Measurements from ENCODE around the gene LRBA. TPM values are rescaled to one million over a fixed set of nuclear protein-coding genes. Genes with fewer than 3 reads are reported as not detected.

LRBA gene
- total and polyA plus RNA-seq, 2 donors (not counting 1 experiment from before 2014, with no cell fraction given), result 16.4 to 36.7 TPM

GRCh38 chr4:150461957-150462356 is 553.1 kb downstream of the LRBA start:
- no peak for DNase-seq (ENCODE audit: low read depth in 2 of 2)
- no peaks in the 10 kb centered on the region for H3K9me3 ChIP-seq (ENCODE audit: control insufficient read depth, insufficient read depth, low read depth, low read length)
- H4K20me1 ChIP-seq (ENCODE audit: control insufficient read depth, extremely low read depth, insufficient read depth, low read length), result no peaks in the 10 kb centered on the region
- TF ChIP-seq CTCF (conservative IDR thresholded peaks at IDR 0.05 in 1 of 2, IDR thresholded peaks at IDR 0.05 in 1 of 2; ENCODE audit: low read depth in 1 of 2, low read length in 2 of 2) (no peak), EZH2 (IDR thresholded peaks at IDR 0.05; ENCODE audit: low read length, missing control alignments) (no peak)
- H3K4me1 ChIP-seq (ENCODE audit: control insufficient read depth, extremely low read depth, insufficient read depth, low read length), result no peaks in the 10 kb centered on the region
- H3K4me2 ChIP-seq (ENCODE audit: extremely low read depth, insufficient read depth, low read length), result no peak overlapping the region
- H3K79me2 ChIP-seq (ENCODE audit: control insufficient read depth, insufficient read depth, low read length), result no peaks in the 10 kb centered on the region
- H3K9ac ChIP-seq (ENCODE audit: insufficient read depth, low read length), result no peak overlapping the region
- H3K27ac ChIP-seq (ENCODE audit: insufficient read depth, low read length), result no peak overlapping the region
- no peaks in the 10 kb centered on the region for H3K27me3 ChIP-seq (ENCODE audit: control insufficient read depth, insufficient read depth, low read length)
- no peak overlapping the region for H3K4me3 ChIP-seq (replicated peaks in 1 of 4; ENCODE audit: control extremely low read depth in 1 of 4, insufficient read depth in 1 of 4, low read depth in 3 of 4, low read length in 4 of 4)
- H3K36me3 ChIP-seq (ENCODE audit: control insufficient read depth, insufficient read depth, low read length), result no peaks in the 10 kb centered on the region
- no peak overlapping the region for H2AFZ ChIP-seq (ENCODE audit: low read length)

- no peaks in the 10 kb centered on the region for H3K27me3 ChIP-seq (ENCODE audit: control insufficient read depth, insufficient read depth, low read length)
- peak in 1 of 2 donors; percentile 9 for DNase-seq (ENCODE audit: low read depth in 2 of 2)
Measured at GRCh38 chr4:150457802-150458201, 557.3 kb downstream of the LRBA start.

GRCh38 chr4:150451883-150452282 is 563.2 kb downstream of the LRBA start:
- no peak for DNase-seq (ENCODE audit: low read depth in 2 of 2)
- Histone ChIP-seq H3K4me3 (replicated peaks in 1 of 4; ENCODE audit: control extremely low read depth in 1 of 4, insufficient read depth in 1 of 4, low read depth in 3 of 4, low read length in 4 of 4) (no peak overlapping the region), H4K20me1 (ENCODE audit: control insufficient read depth, extremely low read depth, insufficient read depth, low read length) (no peaks in the 10 kb centered on the region), H3K79me2 (ENCODE audit: control insufficient read depth, insufficient read depth, low read length) (no peaks in the 10 kb centered on the region), H3K36me3 (ENCODE audit: control insufficient read depth, insufficient read depth, low read length) (no peaks in the 10 kb centered on the region), H2AFZ (ENCODE audit: low read length) (no peak overlapping the region), H3K4me2 (ENCODE audit: extremely low read depth, insufficient read depth, low read length) (no peak overlapping the region), H3K4me1 (ENCODE audit: control insufficient read depth, extremely low read depth, insufficient read depth, low read length) (no peaks in the 10 kb centered on the region), H3K27ac (ENCODE audit: insufficient read depth, low read length) (no peak overlapping the region), H3K9me3 (ENCODE audit: control insufficient read depth, insufficient read depth, low read depth, low read length) (no peaks in the 10 kb centered on the region), H3K9ac (ENCODE audit: insufficient read depth, low read length) (no peak overlapping the region), H3K27me3 (ENCODE audit: control insufficient read depth, insufficient read depth, low read length) (no peaks in the 10 kb centered on the region)
- TF ChIP-seq CTCF (conservative IDR thresholded peaks at IDR 0.05 in 1 of 2, IDR thresholded peaks at IDR 0.05 in 1 of 2; ENCODE audit: low read depth in 1 of 2, low read length in 2 of 2), result no peak
- TF ChIP-seq EZH2 (IDR thresholded peaks at IDR 0.05; ENCODE audit: low read length, missing control alignments), result no peak

More at GRCh38 chr4:150457802-150458201, 557.3 kb downstream of the LRBA start:
- H3K79me2 ChIP-seq (ENCODE audit: control insufficient read depth, insufficient read depth, low read length), result no peaks in the 10 kb centered on the region
- H3K9me3 ChIP-seq (ENCODE audit: control insufficient read depth, insufficient read depth, low read depth, low read length), result no peaks in the 10 kb centered on the region
- H4K20me1 ChIP-seq (ENCODE audit: control insufficient read depth, extremely low read depth, insufficient read depth, low read length), result no peaks in the 10 kb centered on the region
- H3K36me3 ChIP-seq (ENCODE audit: control insufficient read depth, insufficient read depth, low read length), result no peaks in the 10 kb centered on the region
- H3K9ac ChIP-seq (ENCODE audit: insufficient read depth, low read length), result no peak overlapping the region
- H3K4me2 ChIP-seq (ENCODE audit: extremely low read depth, insufficient read depth, low read length), result no peak overlapping the region
- no peak overlapping the region for H3K27ac ChIP-seq (ENCODE audit: insufficient read depth, low read length)
- H3K4me3 ChIP-seq (replicated peaks in 1 of 4; ENCODE audit: control extremely low read depth in 1 of 4, insufficient read depth in 1 of 4, low read depth in 3 of 4, low read length in 4 of 4), result no peak overlapping the region
- H3K4me1 ChIP-seq (ENCODE audit: control insufficient read depth, extremely low read depth, insufficient read depth, low read length), result no peaks in the 10 kb centered on the region
- H2AFZ ChIP-seq (ENCODE audit: low read length), result no peak overlapping the region
- TF ChIP-seq CTCF (conservative IDR thresholded peaks at IDR 0.05 in 1 of 2, IDR thresholded peaks at IDR 0.05 in 1 of 2; ENCODE audit: low read depth in 1 of 2, low read length in 2 of 2) (no peak), EZH2 (IDR thresholded peaks at IDR 0.05; ENCODE audit: low read length, missing control alignments) (no peak)

All from fibroblast of lung (primary cell).